GM10266 (cell line): Measurements from ENCODE around the gene DSC1.
"Not testable (repeated sequence)": the region's sequence is repeated elsewhere in the genome, so short reads cannot be mapped to it uniquely, and the experiment has no call there.

Experiments used
- DNase-seq: peaks from one replicate; pipeline ENCODE4 v3.0.0; 2012; ENCODE audit errors: extremely low spot score
- CTCF ChIP-seq: IDR thresholded peaks from 2 replicates; pipeline ENCODE4 v1.5.1; 2012; ENCODE audit warnings: mild to moderate bottlenecking, low read depth; ENCODE audit not compliant: control insufficient read depth, insufficient read depth; ENCODE audit errors: missing control alignments

Gene DSC1

GRCh38 chr18:31195063-31195462 is 32.4 kb upstream of the DSC1 start:
- no peak for TF ChIP-seq CTCF
- no peak for DNase-seq

GRCh38 chr18:31192086-31192776 is 29.6 kb upstream of the DSC1 start:
- no peak for DNase-seq
- TF ChIP-seq CTCF = no peak

GRCh38 chr18:31190919-31191318 is 28.3 kb upstream of the DSC1 start:
- DNase-seq = no peak
- TF ChIP-seq CTCF = no peak

GRCh38 chr18:31189757-31190156 is 27.1 kb upstream of the DSC1 start:
- no peak for DNase-seq
- no peak for TF ChIP-seq CTCF

GRCh38 chr18:31185186-31185950 is 22.7 kb upstream of the DSC1 start:
- TF ChIP-seq CTCF = no peak
- no peak for DNase-seq

GRCh38 chr18:31183302-31183701 is 20.6 kb upstream of the DSC1 start:
- TF ChIP-seq CTCF = no peak
- no peak for DNase-seq

- DNase-seq = not testable (repeated sequence)
Measured at GRCh38 chr18:31177369-31177768, 14.7 kb upstream of the DSC1 start.

- TF ChIP-seq CTCF = no peak
- DNase-seq = no peak
Measured at GRCh38 chr18:31176531-31176930, 13.9 kb upstream of the DSC1 start.
